HG03196 (cell line): ENCODE data around the gene HORMAD2.

ENCODE experiments used
- ATAC-seq: cut with Tn5 transposase; IDR thresholded peaks from one replicate; pipeline ENCODE4 v1.9.1; 2021; ENCODE audit not compliant: unreplicated experiment

Gene HORMAD2, protein sequence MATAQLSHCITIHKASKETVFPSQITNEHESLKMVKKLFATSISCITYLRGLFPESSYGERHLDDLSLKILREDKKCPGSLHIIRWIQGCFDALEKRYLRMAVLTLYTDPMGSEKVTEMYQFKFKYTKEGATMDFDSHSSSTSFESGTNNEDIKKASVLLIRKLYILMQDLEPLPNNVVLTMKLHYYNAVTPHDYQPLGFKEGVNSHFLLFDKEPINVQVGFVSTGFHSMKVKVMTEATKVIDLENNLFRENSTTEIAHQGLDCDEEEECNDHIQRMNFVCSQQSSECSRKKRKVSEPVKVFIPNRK

DNA sequence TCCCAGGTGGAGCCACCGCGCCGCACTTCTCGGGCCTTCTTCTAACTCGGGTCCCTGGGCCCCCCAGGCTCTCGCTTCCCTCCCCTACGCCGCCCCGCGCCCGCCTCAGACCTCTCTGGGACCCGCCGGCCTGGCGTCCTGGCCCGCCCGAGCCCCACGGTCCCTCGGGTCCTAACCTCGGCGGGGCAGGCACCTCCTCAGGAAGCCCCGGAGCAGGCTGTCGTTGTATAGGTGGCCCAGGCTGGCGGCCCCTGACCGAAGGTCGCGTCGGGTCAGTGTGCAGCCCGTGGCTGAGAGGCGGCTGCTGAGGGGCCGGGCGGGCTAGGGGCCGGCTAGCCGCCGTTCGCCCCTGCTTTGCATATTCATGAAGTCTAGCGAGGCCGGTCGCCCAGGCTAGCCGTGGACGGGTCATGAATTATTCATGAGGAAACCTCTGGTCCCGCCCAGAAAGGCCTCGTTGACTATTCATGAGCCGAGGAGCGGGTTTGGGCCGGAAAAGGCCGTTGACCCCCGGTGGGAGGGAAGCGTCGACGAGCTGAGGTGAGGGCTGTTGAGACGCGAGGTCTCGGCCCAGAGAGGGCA is at the start of gene HORMAD2:
Gene HORMAD2 (plus strand): TSS at position 513 of the 582 bp plus-strand sequence. CDS start 13,489 bp downstream, outside the sequence.
- no peak for ATAC-seq

DNA sequence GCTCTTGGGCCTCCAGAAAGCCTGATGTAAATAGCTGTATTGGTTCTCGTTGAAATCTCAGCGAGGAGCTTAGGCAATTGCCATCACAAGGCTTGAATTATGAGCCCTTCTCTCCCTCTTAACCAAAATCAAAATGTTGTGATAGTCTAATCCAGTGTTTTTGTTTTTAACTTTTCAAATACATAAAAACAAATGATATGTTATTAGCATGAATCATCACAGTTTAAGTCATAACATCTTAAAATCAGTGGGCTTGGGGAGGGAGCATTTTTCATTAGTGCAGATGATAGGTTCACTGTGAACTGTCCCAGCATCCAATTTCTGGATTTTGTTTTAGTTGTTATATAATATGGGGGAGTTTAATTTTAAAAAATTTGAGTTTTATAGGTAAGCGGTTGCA is 48.9 kb upstream of the HORMAD2 start:
- no peak for ATAC-seq

DNA sequence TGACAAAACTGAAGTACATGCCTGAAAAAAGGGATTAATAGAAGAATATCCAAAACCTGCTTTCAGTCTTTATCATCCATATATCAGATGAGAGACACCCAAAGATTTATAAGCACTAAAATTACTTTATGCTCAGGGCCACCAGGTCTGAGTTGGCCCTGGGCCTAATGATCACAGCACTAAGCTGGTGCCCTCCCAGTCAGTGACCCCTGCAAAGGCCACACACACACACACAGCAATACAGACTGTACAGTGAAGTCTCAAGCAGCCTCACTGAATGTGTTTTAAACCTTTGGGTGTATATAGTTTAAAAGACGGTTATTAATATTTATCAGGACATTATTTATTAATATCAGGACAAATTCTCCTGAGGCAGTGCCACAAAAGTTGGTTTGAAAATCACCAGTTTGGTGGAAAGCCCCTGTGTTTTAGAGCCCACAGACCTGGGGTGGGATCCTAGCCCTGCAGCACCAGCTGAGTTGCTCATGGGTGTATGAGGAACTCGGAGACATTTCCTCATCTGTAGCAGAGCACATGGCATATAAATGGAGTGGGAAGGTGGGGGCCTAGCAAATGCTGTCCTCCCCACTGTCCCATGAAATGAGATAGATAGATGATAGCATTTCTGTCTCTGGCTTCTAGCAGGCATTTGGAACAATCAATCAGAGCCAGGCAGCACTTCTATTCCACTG is 48.4 kb upstream of the HORMAD2 start:
- ATAC-seq = no peak

DNA sequence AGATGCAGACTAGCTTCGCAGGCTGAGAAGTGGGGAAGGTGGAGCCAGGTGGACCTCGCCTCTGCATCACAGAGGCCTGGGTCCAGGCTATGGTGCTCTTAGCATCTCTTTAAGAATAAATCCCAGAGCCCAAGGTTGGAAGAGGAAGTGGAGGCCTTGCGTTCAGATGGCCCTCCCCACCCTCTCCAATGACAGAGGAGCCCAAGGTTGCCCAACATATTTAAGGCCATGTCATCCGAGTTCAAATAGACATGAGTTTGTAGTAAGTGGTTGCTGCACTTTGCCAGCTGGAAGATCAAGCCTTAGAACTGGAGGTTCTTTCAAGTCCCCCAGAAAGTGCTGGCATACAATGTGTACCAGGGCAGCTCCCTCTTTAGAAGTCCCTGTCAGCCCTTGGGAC is 47.1 kb upstream of the HORMAD2 start:
- ATAC-seq = no peak

DNA sequence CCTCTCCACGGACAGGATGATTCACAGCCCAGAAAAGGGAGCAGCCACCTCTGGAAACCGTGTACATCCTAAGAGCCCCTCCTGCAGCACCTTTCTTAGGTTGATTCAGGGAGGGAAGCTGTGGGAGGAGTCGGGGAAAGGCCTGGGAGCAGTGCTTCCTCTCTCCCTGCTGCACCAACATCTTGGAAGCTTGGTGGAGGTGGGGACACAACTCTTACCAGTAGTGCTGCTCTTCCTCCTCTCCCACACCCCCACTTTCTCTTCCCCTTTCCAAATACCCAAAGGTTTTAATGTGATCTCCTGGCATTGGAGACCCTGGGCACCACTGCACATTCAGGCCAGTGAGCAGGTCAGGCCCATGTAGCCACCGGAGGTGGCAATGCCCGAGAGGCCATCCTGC is 46.4 kb upstream of the HORMAD2 start:
- no peak for ATAC-seq

DNA sequence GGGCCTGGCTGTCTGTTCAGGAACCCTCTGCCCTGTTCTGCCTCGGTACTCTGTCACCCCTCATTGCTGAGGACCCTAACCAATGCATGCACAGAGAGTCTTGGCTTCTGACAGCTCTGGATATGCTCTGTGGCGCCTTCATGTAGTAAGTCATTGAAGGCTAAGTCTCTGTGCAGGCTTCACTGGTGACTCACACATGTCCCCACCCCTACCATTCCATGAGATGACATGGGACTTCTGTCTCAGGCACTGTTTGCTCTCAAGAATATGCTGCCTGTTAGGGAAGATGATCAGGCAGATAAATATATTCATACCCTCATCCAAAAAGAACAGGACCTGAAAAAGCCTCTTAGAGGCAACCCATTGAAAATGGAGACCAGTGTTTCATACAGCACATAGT is 43.6 kb upstream of the HORMAD2 start:
- ATAC-seq = no peak

DNA sequence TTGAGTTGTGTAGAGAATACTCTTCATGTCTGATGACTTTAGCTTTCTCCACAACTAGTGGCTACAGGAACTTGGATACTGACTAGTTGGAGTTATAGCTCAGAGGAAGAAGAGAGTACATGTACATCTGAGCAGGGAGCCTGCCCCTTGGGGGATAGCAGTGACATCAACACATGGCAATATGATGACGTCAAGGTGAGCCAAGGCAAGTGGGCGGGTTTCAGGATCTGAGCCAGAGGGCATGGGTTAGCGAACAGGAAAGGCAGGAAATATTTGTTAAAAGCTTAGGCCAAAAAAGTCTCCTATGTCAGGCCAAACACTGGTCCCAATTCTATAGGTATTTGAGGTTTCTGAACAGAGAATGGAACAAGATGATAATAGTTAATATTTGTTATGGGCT is 42.0 kb upstream of the HORMAD2 start:
- ATAC-seq = no peak

DNA sequence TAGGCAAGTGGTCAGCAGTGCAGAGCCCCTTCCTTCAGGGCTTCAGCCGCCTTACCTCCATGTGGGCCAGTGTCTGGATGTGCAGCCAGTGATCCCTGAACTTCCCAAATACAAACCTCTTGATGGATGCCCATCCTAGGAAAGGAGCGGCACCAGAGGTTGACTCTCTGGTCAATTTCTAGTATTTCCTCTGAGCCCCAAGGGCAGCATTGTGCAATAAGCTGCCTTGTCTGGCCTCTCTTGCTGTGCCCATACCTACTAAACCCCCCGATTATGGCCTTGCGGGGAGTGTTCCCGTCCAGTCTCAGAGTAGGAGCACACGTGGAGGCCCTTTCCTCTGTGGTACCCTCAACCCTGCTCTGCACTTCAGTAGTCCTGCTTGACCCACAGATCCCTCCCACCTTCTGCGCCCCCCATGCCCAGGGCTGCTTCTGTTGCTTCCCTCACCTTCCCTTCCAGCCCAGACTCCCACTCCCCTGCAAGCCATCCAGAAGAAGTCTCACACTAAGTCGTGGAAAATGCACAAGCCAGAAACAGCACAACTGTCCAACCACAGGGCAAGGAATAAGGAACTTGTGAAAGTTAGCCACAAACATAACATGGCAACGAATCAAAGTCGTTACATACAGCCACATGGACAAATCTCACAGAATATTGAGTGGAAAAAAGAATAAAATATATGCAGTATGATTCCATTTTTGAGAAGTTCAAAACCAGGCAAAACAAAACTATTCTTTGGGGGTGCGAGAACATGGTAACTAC is 39.6 kb upstream of the HORMAD2 start:
- no peak for ATAC-seq

DNA sequence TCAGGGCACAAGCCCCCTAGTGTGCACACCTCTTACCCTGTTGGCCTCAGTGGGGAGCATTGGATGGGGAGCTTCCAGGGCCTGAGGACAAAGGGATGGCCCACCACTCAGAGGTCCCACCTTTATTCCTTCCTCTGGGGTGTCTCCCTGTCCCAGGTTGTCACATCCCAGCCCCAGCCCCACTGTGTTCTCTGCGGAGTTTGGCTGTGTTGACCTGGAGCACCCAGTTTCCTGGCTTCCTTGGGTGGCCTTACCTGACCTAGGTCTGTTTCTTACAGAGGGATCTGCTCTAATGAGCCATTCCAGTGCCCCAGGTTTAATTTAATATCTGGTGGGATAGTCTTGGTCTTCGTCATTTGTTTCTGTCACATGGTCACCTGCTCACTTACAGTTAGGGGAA is 38.8 kb upstream of the HORMAD2 start:
- ATAC-seq = no peak

DNA sequence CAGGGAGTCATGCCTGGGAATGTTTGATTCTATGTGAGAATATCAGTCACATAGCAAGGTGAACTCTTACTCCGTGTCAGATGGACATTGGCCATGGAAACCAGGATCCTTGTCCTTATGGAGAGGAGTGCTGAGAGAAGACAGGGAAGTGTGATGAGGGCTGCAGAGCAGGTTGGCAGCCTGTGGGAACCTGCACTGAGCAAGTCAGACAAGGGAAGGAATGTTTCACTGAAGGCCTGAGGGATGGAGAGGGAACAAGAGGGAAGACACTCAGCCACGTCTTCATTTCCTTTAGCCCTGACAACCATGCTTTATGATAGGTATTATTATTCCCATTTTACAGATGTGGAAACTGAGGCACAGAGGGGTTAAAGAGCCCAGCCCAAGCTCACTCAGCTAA is 38.4 kb upstream of the HORMAD2 start:
- ATAC-seq = no peak

DNA sequence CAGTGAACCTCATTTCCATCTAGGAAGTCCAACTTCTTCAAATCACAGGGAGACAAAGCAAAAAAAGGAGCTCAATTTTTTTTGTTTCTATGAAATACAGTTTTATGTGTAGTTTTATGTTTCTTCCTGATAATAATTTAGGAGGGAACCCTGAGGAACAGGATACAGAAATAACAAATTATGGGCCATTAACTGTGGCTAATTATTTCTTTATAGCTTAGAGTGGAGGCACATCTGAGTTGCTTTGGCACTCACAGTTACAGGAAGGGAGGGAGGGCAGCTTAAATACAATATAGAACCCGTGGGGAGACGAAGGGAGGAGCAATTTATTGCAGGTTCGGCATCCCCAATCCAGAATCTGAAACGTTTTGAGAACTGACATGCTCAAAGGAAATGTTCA is 37.1 kb upstream of the HORMAD2 start:
- no peak for ATAC-seq

DNA sequence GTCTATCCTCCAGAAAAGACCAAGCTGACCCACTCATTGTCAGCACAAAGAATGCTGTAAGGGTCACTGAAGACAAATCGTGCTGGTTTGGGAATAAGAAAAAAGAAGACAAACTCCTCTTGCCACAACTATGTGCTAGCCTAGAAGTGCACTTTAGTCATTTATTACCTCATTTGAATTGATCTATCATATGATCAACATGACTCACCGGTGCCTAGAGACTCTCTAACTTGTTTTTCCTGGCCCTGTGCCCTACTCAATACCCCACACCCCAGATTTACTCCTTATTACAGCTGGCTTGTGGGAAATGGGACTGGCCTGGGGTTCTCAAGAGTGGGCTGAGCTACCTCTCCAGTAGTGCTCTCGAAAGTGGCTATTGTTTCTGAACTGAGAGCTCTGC is 35.9 kb upstream of the HORMAD2 start:
- ATAC-seq = no peak

DNA sequence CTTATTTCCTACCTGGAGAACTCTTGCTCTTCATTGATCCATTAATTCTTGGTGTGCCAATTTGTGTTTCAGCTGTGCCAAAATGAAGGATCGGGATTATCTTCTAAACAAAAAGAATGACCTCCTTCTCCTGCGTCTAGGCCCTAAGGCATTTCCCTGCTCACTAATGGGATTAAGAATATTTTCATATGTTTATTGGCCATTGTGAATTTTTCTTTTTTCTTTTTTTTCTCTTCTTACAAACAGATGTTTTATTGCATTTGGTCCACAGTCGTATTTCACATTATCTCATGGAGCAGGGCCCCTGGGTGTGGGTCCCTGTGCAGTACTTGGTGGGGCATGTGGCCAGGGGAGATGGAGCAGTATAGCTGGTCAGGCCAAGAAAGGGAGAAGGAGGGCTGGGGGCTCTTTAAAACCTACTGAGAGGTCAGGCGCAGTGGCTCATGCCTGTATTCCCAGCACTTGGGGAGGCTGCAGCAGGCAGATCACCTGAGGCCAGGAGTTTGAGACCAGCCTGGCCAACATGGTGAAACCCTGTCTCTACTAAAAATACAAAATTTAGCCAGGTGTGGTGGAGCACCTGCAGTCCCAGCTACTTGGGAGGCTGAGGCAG is 35.3 kb upstream of the HORMAD2 start:
- no peak for ATAC-seq

DNA sequence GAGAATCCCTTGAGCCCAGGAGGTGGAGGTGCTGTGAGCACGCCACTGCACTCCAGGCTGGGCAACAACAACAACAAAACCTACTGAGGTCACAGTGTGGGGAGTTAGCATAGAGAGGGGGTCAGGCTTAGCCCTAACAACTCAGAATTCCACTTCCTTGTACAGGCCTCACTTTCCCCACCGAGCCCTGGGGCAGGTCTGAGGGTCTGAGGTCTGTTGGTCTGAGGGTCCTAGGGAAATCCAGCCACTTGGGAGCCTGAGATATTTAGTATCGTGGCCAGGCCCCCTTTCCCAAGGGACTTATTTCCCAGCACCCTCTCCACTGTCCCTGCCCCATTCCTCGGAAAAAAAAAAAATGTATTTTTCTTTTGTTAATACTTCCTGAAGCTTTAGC is 34.8 kb upstream of the HORMAD2 start:
- no peak for ATAC-seq

DNA sequence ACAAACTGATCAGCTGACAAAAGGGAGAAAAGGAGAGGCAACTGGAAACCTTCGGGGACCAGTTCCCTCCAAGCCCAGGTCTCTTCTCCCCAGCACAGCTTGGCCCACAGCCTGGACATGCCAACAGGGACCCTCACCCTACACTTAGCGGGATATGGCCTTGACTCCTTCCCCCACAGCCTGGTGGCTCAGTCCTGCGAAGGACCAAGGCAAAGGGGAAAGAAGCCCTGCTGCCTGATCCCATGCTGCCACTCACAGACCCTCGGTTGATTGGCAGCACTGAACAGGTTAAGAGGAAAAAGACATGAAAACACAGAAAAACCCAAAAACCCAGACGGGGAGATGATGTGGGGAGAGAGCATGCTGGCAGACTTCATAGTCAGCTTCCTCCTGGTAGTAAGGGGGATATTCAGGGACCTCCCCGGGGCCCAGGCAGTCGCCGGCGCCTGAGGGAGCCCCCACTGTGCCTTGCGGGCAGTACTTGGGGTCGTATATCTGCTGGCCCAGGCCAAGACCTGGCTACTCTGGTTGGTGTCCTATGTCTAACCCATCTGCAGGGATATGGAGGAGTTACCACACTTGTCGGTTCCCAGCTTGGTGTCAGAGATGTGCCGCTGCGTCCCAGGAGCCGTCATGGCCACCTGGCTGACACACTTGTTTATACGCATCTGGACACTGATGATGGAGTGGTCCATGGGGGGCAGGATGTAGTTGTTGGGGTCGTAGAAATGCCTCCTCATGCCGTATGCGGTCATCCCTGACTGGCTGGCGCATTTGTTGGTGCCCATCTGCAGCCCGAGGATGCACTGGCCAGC is 34.2 kb upstream of the HORMAD2 start:
- no peak for ATAC-seq

DNA sequence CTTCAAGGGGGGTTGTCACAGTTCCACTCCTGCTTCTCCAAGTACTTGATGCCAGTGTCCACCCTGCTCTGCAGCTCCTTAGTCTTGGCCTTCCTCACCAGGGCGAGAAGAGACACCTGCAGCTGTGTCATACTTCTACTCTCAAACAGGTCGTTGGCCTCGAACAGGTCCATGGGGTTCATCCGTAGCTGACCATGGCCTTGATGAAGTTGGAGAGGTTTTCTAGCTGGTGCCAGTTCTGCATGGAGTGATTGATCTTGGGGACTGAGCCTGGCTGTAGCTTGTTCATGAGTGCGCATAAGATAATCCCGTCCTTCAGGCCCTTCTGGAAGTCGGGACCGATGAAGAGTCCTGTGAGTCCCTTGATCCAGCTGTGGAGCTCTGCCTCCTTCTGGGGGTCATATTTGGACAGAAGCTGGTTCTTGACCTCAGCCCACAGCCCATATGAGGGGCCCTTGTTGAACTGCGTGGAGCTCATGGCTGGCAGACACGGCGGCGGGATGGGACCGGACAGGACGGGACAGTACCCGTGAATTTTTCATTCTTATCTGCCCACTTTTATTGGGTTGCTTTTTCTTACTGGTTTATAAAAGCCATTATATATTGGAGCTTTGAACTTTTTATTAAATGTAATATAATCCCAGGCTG is 33.4 kb upstream of the HORMAD2 start:
- no peak for ATAC-seq

DNA sequence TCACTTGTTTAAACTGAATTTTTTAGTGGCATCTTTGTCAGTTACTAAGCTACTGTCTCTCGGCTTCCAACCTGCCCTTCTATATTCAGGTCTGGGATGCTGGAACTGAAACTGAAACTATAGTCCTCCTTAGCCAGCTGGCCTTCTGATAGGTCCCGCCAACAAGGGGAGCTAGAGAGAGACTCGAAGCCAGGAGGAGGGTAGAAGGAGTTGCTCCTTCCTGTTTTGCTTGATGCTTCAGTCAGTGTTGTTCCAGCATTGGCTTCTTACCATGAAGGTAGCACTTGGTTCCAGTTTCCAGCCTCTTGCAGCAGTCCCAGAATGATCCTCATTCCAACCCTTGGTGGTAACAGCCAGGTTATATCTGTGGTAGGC is 32.9 kb upstream of the HORMAD2 start:
- no peak for ATAC-seq

DNA sequence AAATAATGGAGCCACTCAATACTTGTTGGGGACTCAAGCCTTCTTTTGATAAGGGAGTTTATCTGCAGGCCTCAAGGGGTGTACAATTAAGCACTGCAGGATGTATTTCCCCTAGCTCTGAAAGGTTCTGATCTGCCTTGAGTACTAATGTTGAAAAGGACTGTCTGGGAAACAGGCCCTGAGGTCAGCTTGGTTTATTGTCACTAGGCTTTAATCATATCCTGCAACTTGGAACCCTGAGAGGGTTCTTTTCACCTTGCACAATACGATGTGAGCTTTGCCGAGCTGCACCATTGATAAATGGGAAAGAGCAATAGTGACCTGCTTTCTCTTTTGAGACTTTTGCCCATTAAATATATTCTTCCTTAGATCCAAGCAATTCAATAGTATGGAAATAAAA is 31.6 kb upstream of the HORMAD2 start:
- no peak for ATAC-seq

DNA sequence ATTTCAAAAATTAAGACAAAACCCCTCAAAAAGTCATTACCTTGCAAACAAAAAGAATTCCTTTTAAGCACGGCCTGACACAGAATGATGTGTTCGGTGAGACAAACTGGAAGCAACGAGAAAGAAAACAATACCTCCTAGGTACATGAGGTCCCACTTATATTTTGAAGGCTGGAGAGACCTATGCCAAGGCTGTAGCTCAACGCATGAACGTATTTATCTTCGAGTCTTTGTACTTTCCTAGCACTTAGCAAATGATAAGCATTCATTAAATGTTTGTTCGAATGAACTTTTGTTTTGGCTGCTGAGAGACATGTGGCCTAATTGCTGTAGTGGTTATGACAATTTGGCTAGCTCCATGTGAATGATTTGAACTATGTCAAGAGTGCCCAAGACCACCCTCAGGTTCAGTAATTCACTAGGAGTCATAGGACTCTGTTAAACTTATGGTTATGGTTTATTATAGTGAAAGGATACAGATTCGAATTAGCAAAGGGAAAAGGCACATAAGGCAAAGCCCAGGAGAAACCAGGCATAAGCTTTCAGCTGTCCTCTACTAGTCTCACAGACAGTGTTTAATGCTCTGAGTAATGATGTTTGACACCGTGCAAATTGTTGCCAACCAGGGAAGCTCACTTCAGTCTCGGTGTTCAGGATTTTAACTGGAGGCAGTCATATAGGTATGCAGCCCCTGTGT is 26.0 kb upstream of the HORMAD2 start:
- ATAC-seq = no peak

DNA sequence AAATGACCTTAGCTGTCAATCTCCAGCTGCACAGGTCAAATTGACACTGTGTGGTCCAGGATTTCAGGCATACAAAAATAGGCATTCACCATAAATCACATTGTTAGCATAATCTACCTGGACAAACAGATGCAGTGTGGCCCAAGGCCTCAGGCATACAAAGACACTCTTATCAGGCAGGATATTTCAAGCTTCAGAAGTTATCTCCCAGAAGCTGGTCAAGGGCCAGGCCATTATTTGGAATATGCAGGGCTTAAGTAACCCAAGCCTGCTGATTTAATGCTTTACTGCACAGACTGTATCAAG is 25.5 kb upstream of the HORMAD2 start:
- ATAC-seq = no peak
